PC-9 (cell line): ENCODE results near the gene ZSWIM5. TPM values are rescaled to one million over a fixed set of nuclear protein-coding genes. Genes with fewer than 3 reads are reported as not detected.

Experiments
- BruUV-seq: library from RNA; stranded (reverse); fragments of 400-500 nt; replicated peaks from 2 replicates; lab custom pipeline; 2021; lab: Mats Ljungman, UMichigan
- CTCF ChIA-PET: fragments of 300-600 bp; sonication (Branson Sonifier 250); formaldehyde crosslinking; loops from one replicate; lab custom pipeline; 2022; ENCODE audit warnings: antibody characterized with exemption; lab: Charles Lee
- POLR2A ChIA-PET: fragments of 300-600 bp; sonication (Branson Sonifier 250); formaldehyde crosslinking; loops from one replicate; lab custom pipeline; 2022; ENCODE audit warnings: antibody characterized with exemption; ENCODE audit not compliant: unreplicated experiment; lab: Charles Lee
- DNase-seq, 2 experiments: peaks; one replicate each; pipeline versions ENCODE4 v3.0.0 to v3.0.0-alpha.2; 2015 to 2022; ENCODE audit warnings: mixed read lengths in 1 of 2
- H2AFZ ChIP-seq: fragments of 200-600 bp; sonication (generic); 2 replicates; pipeline ENCODE4 v1.8.1; 2017; ENCODE audit warnings: antibody characterized with exemption
- H3F3A ChIP-seq: fragments of 200-600 bp; sonication (generic); 2 replicates; pipeline ENCODE4 v1.8.1; 2017; ENCODE audit warnings: antibody characterized with exemption, mild to moderate bottlenecking, low read depth; ENCODE audit not compliant: insufficient read depth
- H3K27ac ChIP-seq: fragments of 200-600 bp; sonication (generic); 2 replicates; pipeline ENCODE4 v1.6.1; 2016; ENCODE audit warnings: mixed run types
- H3K27me3 ChIP-seq: fragments of 200-600 bp; sonication (generic); 2 replicates; pipeline ENCODE4 v1.6.1; 2016; ENCODE audit warnings: low read depth, mixed run types; ENCODE audit not compliant: insufficient read depth
- H3K36me3 ChIP-seq: fragments of 200-600 bp; sonication (generic); 2 replicates; pipeline ENCODE4 v1.6.1; 2016; ENCODE audit warnings: low read depth, mixed run types
- H3K4me1 ChIP-seq: fragments of 200-600 bp; sonication (generic); replicated peaks from 2 replicates; pipeline ENCODE4 v1.6.1; 2016; ENCODE audit warnings: mixed run types; ENCODE audit not compliant: insufficient read depth
- H3K4me2 ChIP-seq: fragments of 200-600 bp; sonication (generic); 2 replicates; pipeline ENCODE4 v1.6.1; 2017; ENCODE audit warnings: mixed run types
- H3K4me3 ChIP-seq: fragments of 200-600 bp; sonication (generic); 2 replicates; pipeline ENCODE4 v1.6.1; 2016; ENCODE audit warnings: mixed run types
- H3K79me2 ChIP-seq: fragments of 200-600 bp; sonication (generic); 2 replicates; pipeline ENCODE4 v1.6.1; 2017; ENCODE audit warnings: low read depth, mixed run types
- H3K9me2 ChIP-seq: fragments of 200-600 bp; sonication (generic); 2 replicates; pipeline ENCODE4 v1.8.1; 2017; ENCODE audit warnings: mild to moderate bottlenecking; ENCODE audit not compliant: insufficient read depth
- H3K9me3 ChIP-seq: fragments of 200-600 bp; sonication (generic); 2 replicates; pipeline ENCODE4 v1.8.1; 2016; ENCODE audit warnings: low read depth; ENCODE audit not compliant: insufficient read depth
- H4K20me1 ChIP-seq: fragments of 200-600 bp; sonication (generic); 2 replicates; pipeline ENCODE4 v1.8.1; 2017; ENCODE audit not compliant: insufficient read depth
- EZH2 ChIP-seq: fragments of 200-600 bp; sonication (generic); IDR thresholded peaks from 2 replicates; pipeline ENCODE4 v1.8.0; 2017; ENCODE audit warnings: antibody characterized with exemption, low read depth
- intact Hi-C: fragments of 100-400 bp; cut with micrococcal nuclease; formaldehyde crosslinking; loops from one replicate; pipeline ENCODE4 v1.10.0; 2022; ENCODE audit not compliant: unreplicated experiment
- total RNA-seq: library from RNA; stranded (reverse); gene quantifications from 2 replicates; pipeline ENCODE4 v1.2.3, GENCODE V29; 2021
- TF ChIP-seq, protein P1 (sequence below): fragments of 200-600 bp; sonication (generic); conservative IDR thresholded peaks from 2 replicates; pipeline ENCODE4 v1.6.1; 2017; ENCODE audit warnings: mixed run types, antibody characterized with exemption, mild to moderate bottlenecking, moderate library complexity

ZSWIM5 gene
- total RNA-seq, 1 experiment from 2014 or later, result 0.50 TPM

DNA sequence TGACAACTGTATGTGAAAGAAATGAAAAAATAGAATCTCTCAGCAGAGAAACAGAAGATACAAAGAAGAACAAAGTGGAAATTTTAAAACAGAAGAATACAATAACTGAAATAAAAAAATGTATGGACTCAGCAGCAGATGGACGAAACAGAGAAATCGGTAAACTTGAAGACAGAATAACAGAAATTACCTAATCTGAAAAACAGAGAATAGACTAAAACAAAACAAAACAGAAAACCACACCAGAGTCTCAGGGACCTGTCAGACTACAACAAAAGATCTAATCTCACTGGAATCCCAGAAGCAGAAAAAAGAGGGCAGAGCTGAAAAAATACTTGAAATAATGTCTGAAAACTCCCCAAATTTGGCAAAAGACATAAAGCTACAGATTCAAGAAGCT is 83.0 kb downstream of the ZSWIM5 start:
- Histone ChIP-seq H3K9me2 (no peaks in the 10 kb centered on the region), H3K4me3 (no peak overlapping the region), H3K36me3 (no peaks in the 10 kb centered on the region), H3K9me3 (no peaks in the 10 kb centered on the region), H3F3A (no peaks in the 10 kb centered on the region), H4K20me1 (no peaks in the 10 kb centered on the region), H3K4me2 (no peak overlapping the region), H3K27ac (no peak overlapping the region), H3K79me2 (no peaks in the 10 kb centered on the region), H2AFZ (no peak overlapping the region), H3K4me1 (no peaks in the 10 kb centered on the region), H3K27me3 (no peaks in the 10 kb centered on the region)
- CTCF ChIA-PET, result no interaction called here
- no TSS peak for BruUV-seq
- intact Hi-C loops, result no loop called here
- no peak for DNase-seq
- POLR2A ChIA-PET, result no interaction called here
- TF ChIP-seq, protein P1, sequence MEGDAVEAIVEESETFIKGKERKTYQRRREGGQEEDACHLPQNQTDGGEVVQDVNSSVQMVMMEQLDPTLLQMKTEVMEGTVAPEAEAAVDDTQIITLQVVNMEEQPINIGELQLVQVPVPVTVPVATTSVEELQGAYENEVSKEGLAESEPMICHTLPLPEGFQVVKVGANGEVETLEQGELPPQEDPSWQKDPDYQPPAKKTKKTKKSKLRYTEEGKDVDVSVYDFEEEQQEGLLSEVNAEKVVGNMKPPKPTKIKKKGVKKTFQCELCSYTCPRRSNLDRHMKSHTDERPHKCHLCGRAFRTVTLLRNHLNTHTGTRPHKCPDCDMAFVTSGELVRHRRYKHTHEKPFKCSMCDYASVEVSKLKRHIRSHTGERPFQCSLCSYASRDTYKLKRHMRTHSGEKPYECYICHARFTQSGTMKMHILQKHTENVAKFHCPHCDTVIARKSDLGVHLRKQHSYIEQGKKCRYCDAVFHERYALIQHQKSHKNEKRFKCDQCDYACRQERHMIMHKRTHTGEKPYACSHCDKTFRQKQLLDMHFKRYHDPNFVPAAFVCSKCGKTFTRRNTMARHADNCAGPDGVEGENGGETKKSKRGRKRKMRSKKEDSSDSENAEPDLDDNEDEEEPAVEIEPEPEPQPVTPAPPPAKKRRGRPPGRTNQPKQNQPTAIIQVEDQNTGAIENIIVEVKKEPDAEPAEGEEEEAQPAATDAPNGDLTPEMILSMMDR, result no peak
- no peak for TF ChIP-seq EZH2

GRCh38 chr1:45122724-45123123 is 83.7 kb downstream of the ZSWIM5 start:
- Histone ChIP-seq H3K4me1 (no peaks in the 10 kb centered on the region), H3K27me3 (no peaks in the 10 kb centered on the region), H3K79me2 (no peaks in the 10 kb centered on the region), H3K36me3 (no peaks in the 10 kb centered on the region), H3K27ac (no peak overlapping the region), H3K4me2 (no peak overlapping the region), H2AFZ (no peak overlapping the region), H3K9me2 (no peaks in the 10 kb centered on the region), H3K9me3 (no peaks in the 10 kb centered on the region), H4K20me1 (no peaks in the 10 kb centered on the region), H3K4me3 (no peak overlapping the region), H3F3A (no peaks in the 10 kb centered on the region)
- no TSS peak for BruUV-seq
- TF ChIP-seq, protein P1, result no peak
- no peak for TF ChIP-seq EZH2
- CTCF ChIA-PET, result no interaction called here
- POLR2A ChIA-PET, result no interaction called here
- intact Hi-C loops, result no loop called here
- no peak for DNase-seq

DNA sequence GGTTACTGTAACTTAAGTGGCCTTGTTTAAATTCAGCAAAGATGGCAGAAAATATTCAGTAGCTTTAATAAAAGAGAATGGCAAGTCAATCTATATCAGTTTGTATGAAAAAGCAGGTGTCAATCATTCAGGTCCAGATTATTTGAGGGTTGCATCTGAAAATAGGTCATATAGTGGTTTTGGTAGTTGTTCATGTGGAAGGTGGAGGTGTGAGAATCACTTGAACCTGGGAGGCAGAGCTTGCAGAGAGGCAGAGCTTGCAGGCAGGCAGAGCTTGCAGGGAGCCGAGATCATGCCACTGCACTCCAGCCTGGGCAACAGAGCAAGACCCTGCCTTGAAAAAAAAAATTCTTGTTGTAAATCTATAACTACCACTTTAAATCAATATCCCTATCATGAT is 88.6 kb downstream of the ZSWIM5 start:
- no peaks in the 10 kb centered on the region for H3K9me2 ChIP-seq
- ChIA-PET CTCF (no interaction called here), POLR2A (no interaction called here)
- no TSS peak for BruUV-seq
- H3K4me3 ChIP-seq, result no peak overlapping the region
- no peak for TF ChIP-seq EZH2
- no peaks in the 10 kb centered on the region for H3K36me3 ChIP-seq
- H3K27ac ChIP-seq, result no peak overlapping the region
- H3F3A ChIP-seq, result no peaks in the 10 kb centered on the region
- no peaks in the 10 kb centered on the region for H4K20me1 ChIP-seq
- H3K9me3 ChIP-seq, result no peaks in the 10 kb centered on the region
- H3K4me1 ChIP-seq, result no peaks in the 10 kb centered on the region
- no peak for DNase-seq
- H3K79me2 ChIP-seq, result no peaks in the 10 kb centered on the region
- intact Hi-C loops, result no loop called here
- no peak overlapping the region for H3K4me2 ChIP-seq
- H2AFZ ChIP-seq, result no peak overlapping the region
- no peaks in the 10 kb centered on the region for H3K27me3 ChIP-seq

DNA sequence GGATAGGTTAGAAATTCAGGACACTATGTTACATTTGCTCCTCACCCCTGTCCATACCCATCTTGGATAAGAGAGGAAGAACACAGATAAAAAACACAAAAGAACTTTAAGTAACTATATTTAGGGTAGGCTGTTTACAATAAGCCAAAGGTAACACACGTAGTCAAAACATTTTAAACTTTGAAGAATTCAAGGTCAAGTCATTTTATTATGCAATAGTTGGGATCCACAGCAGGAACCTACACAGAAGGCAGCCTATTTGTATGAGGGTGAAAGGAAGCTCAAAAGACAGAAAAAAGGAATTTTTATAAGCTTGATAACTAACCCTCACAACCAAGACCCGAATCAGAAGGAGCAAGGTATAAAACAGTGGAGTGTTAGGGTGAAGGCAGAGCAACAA is 89.6 kb downstream of the ZSWIM5 start:
- H3K9me3 ChIP-seq, result no peaks in the 10 kb centered on the region
- no peaks in the 10 kb centered on the region for H3F3A ChIP-seq
- no peak overlapping the region for H3K4me3 ChIP-seq
- ChIA-PET CTCF (no interaction called here), POLR2A (no interaction called here)
- H3K4me1 ChIP-seq, result no peaks in the 10 kb centered on the region
- DNase-seq, result no peak
- no peak overlapping the region for H2AFZ ChIP-seq
- no peaks in the 10 kb centered on the region for H3K36me3 ChIP-seq
- no peaks in the 10 kb centered on the region for H3K27me3 ChIP-seq
- H3K79me2 ChIP-seq, result no peaks in the 10 kb centered on the region
- no peak overlapping the region for H3K4me2 ChIP-seq
- intact Hi-C loops, result no loop called here
- TF ChIP-seq, protein P1, result no peak
- no peak for TF ChIP-seq EZH2
- no TSS peak for BruUV-seq
- no peak overlapping the region for H3K27ac ChIP-seq
- H4K20me1 ChIP-seq, result no peaks in the 10 kb centered on the region
- no peaks in the 10 kb centered on the region for H3K9me2 ChIP-seq
